GM18870 (cell line): ENCODE results near the gene PTPRG.

Source experiments
- ATAC-seq: cut with Tn5 transposase; IDR thresholded peaks from one replicate; pipeline ENCODE4 v1.9.1; 2021; ENCODE audit warnings: moderate library complexity; ENCODE audit not compliant: unreplicated experiment

Gene PTPRG

GRCh38 chr3:62132027-62132602 is 570.7 kb downstream of the PTPRG start:
- ATAC-seq, result no peak

- ATAC-seq, result no peak
These were observed 571.6 kb downstream of the PTPRG start for GRCh38 chr3:62133015-62133414.

GRCh38 chr3:62134061-62134496 is 572.7 kb downstream of the PTPRG start:
- no peak for ATAC-seq

GRCh38 chr3:62135741-62136140 is 574.4 kb downstream of the PTPRG start:
- no peak for ATAC-seq

GRCh38 chr3:62139957-62140356 is 578.6 kb downstream of the PTPRG start:
- ATAC-seq, result no peak

GRCh38 chr3:62142331-62143085 is 581.1 kb downstream of the PTPRG start:
- no peak for ATAC-seq

GRCh38 chr3:62143843-62144450 is 582.6 kb downstream of the PTPRG start:
- no peak for ATAC-seq

GRCh38 chr3:62144482-62144881 is 583.1 kb downstream of the PTPRG start:
- no peak for ATAC-seq

GRCh38 chr3:62145086-62145757 is 583.9 kb downstream of the PTPRG start:
- ATAC-seq, result no peak

GRCh38 chr3:62149539-62149938 is 588.2 kb downstream of the PTPRG start:
- ATAC-seq, result no peak

GRCh38 chr3:62149962-62150361 is 588.6 kb downstream of the PTPRG start:
- no peak for ATAC-seq

GRCh38 chr3:62151591-62151990 is 590.2 kb downstream of the PTPRG start:
- ATAC-seq, result no peak

GRCh38 chr3:62153231-62153630 is 591.9 kb downstream of the PTPRG start:
- ATAC-seq, result no peak

GRCh38 chr3:62154457-62155148 is 593.2 kb downstream of the PTPRG start:
- ATAC-seq, result no peak

- no peak for ATAC-seq
These were observed 597.8 kb downstream of the PTPRG start for GRCh38 chr3:62159056-62159708.

- ATAC-seq, result no peak
These were observed 598.3 kb downstream of the PTPRG start for GRCh38 chr3:62159709-62160092.

- ATAC-seq, result no peak
These were observed 600.0 kb downstream of the PTPRG start for GRCh38 chr3:62161371-62161770.

- no peak for ATAC-seq
These were observed 602.8 kb downstream of the PTPRG start for GRCh38 chr3:62164196-62164595.

GRCh38 chr3:62164746-62165145 is 603.4 kb downstream of the PTPRG start:
- ATAC-seq, result no peak

GRCh38 chr3:62167566-62168262 is 606.3 kb downstream of the PTPRG start:
- no peak for ATAC-seq
